ENCODE results near the gene BABAM2. TPM values are rescaled to one million over a fixed set of nuclear protein-coding genes. Genes with fewer than 3 reads are reported as not detected.

BABAM2 gene
- total and polyA plus RNA-seq, 9 of the 15 experiments (the other 6 are each of a cell fraction or from before 2014, with no cell fraction given), result 10.9 to 37.4 (median 25.6) TPM

GRCh38 chr2:27860111-27860510 is 30.4 kb upstream of the BABAM2 start:
- Histone ChIP-seq H3K79me2 (ENCODE audit: control insufficient read depth, insufficient read depth, low read length) (no peaks in the 10 kb centered on the region), H3K36me3 (ENCODE audit: control insufficient read depth, insufficient read depth, low read length) (no peaks in the 10 kb centered on the region), H3K4me1 (replicated peaks in 1 of 2; ENCODE audit: control insufficient read depth in 2 of 2, insufficient read depth in 2 of 2, low read length in 2 of 2) (no peaks in the 10 kb centered on the region), H3K9me1 (ENCODE audit: control insufficient read depth, insufficient read depth, low read length) (no peaks in the 10 kb centered on the region), H3K27ac (ENCODE audit: extremely low read depth, low read depth, low read length) (no peak overlapping the region), H3K4me2 (ENCODE audit: insufficient read depth, low read length) (no peak overlapping the region), H3K9me3 (replicated peaks; ENCODE audit: control insufficient read depth, insufficient read depth, low read depth, low read length) (no peaks in the 10 kb centered on the region), H3K27me3 (ENCODE audit: control insufficient read depth in 2 of 2, insufficient read depth in 2 of 2, low read length in 2 of 2) (peaks cover 9 to 17% of the 10 kb centered on the region in 2 experiments; a peak in 3 of 5 replicates), H3K4me3 (no peak overlapping the region), H3K9ac (ENCODE audit: insufficient read depth in 1 of 2, low read depth in 2 of 2, low read length in 2 of 2) (no peak overlapping the region), H4K20me1 (replicated peaks; ENCODE audit: control insufficient read depth, insufficient read depth, low read length) (no peaks in the 10 kb centered on the region), H2AFZ (ENCODE audit: low read depth, low read length) (no peak overlapping the region)
- ChIA-PET CTCF (ENCODE audit: low intra/inter-chr PET ratio) (no interaction called here), POLR2A (no interaction called here)
- in situ Hi-C loops (cut with MboI) (no loop called here), intact Hi-C loops (cut with micrococcal nuclease) (no loop called here)
- no peak for FAIRE-seq
- DNase-seq (ENCODE audit: extremely low read depth in 1 of 4, low spot score in 3 of 4), result no peak
- no TSS peak for BruUV-seq (replicated peaks)
- ATAC-seq, result no peak
- no peak for TF ChIP-seq NONO (IDR thresholded peaks at IDR 0.05; ENCODE audit: low read depth in 2 of 2, low read length in 1 of 2)
- TF ChIP-seq JUNB (CRISPR knock-in tag; conservative IDR thresholded peaks at IDR 0.05), result no peak
- no peak for TF ChIP-seq STAT5B (CRISPR knock-in tag; IDR thresholded peaks at IDR 0.05)
- no peak for TF ChIP-seq SREBF1 (IDR thresholded peaks at IDR 0.05; ENCODE audit: borderline replicate concordance, low read depth, low read length)
- TF ChIP-seq TBP (optimal IDR thresholded peaks at IDR 0.05; ENCODE audit: low read depth, low read length), result no peak
- no peak for TF ChIP-seq FOXO4 (CRISPR knock-in tag; IDR thresholded peaks at IDR 0.05)
- no peak for TF ChIP-seq CREB3L1 (IDR thresholded peaks at IDR 0.05; ENCODE audit: borderline replicate concordance, low read depth)
- no peak for TF ChIP-seq ZNF592 (IDR thresholded peaks at IDR 0.05)
- TF ChIP-seq MYC (IDR thresholded peaks at IDR 0.05; ENCODE audit: low read depth, low read length), result no peak
- no peak for TF ChIP-seq MYC (CRISPR knock-in tag; IDR thresholded peaks at IDR 0.05; ENCODE audit: borderline replicate concordance, low read depth)
- no peak for TF ChIP-seq ZBTB2 (IDR thresholded peaks at IDR 0.05)
- no peak for TF ChIP-seq RFX7 (CRISPR knock-in tag; IDR thresholded peaks at IDR 0.05)
- TF ChIP-seq FOXK1 (CRISPR knock-in tag; IDR thresholded peaks at IDR 0.05; ENCODE audit: borderline replicate concordance), result no peak
- TF ChIP-seq ARID2 (IDR thresholded peaks at IDR 0.05), result no peak
- TF ChIP-seq MXI1 (IDR thresholded peaks at IDR 0.05; ENCODE audit: low read depth, low read length), result no peak
- no peak for TF ChIP-seq PHF21A (IDR thresholded peaks at IDR 0.05; ENCODE audit: borderline replicate concordance, low read depth)
